Neutrophil (primary cell): ENCODE results near the gene BABAM2.

Experiments
- H3K27ac ChIP-seq: fragments of 200-600 bp; sonication (generic); 2 replicates; pipeline ENCODE4 v1.5.1; 2016; ENCODE audit warnings: mild to moderate bottlenecking, moderate library complexity
- H3K27me3 ChIP-seq: fragments of 200-600 bp; sonication (generic); 2 replicates; pipeline ENCODE4 v1.6.0; 2016; ENCODE audit warnings: mild to moderate bottlenecking
- H3K36me3 ChIP-seq: fragments of 200-600 bp; sonication (generic); 2 replicates; pipeline ENCODE4 v1.5.1; 2017
- H3K4me1 ChIP-seq, 2 experiments: fragments of 200-600 bp in 1 of 2; sonication (generic) in 1 of 2; 1 replicate in 1 of 2; 2 replicates in 1 of 2; pipeline versions ENCODE4 v1.5.1 to v1.6.1; 2013 to 2016; ENCODE audit warnings: low read depth in 1 of 2, low read length in 1 of 2, mild to moderate bottlenecking in 1 of 2, moderate library complexity in 1 of 2; ENCODE audit not compliant: control insufficient read depth in 1 of 2, insufficient read depth in 1 of 2
- H3K4me3 ChIP-seq, 2 experiments: fragments of 200-600 bp in 1 of 2; sonication (generic) in 1 of 2; 1 replicate in 1 of 2; 2 replicates in 1 of 2; pipeline ENCODE4 v1.5.1; 2013 to 2016; ENCODE audit warnings: low read depth in 1 of 2, low read length in 1 of 2, mild to moderate bottlenecking in 1 of 2, moderate library complexity in 1 of 2
- H3K9me3 ChIP-seq: fragments of 200-600 bp; sonication (generic); 2 replicates; pipeline ENCODE4 v1.5.1; 2016
- CTCF ChIP-seq: fragments of 200-600 bp; sonication (generic); IDR thresholded peaks from 2 replicates; pipeline ENCODE4 v1.5.1; 2016; ENCODE audit warnings: antibody characterized with exemption

Gene BABAM2

GRCh38 chr2:28276807-28277206 lies 386.3 kb downstream of the BABAM2 start:
- H3K27ac ChIP-seq: no peak overlapping the region
- H3K36me3 ChIP-seq: no peaks in the 10 kb centered on the region
- no peaks in the 10 kb centered on the region for H3K9me3 ChIP-seq
- no peaks in the 10 kb centered on the region for H3K27me3 ChIP-seq
- H3K4me1 ChIP-seq: peaks cover 8 to 9% of the 10 kb centered on the region in 2 experiments
- no peak overlapping the region for H3K4me3 ChIP-seq
- TF ChIP-seq CTCF: no peak

DNA sequence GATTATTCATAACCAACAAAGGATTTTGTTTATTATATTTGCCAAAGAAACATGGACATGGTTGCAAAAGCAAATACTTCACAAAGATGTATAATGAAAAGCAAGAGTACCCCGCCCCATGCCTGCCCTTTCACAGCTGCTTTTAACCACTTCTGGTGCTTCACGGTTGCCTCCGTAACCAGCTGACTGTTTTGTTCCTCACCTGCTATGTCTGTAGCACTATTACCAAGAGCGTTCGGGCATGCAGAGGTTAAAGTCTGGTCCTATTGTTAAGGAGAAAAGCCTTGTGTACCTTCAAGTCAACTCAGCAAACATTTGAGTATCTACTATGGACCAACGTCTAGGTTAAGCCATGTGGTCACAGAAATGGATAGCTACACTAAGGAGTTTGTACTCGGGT lies 386.9 kb downstream of the BABAM2 start:
- Histone ChIP-seq H3K27ac (no peak overlapping the region), H3K9me3 (no peaks in the 10 kb centered on the region), H3K36me3 (no peaks in the 10 kb centered on the region), H3K27me3 (no peaks in the 10 kb centered on the region), H3K4me1 (peaks cover 8 to 9% of the 10 kb centered on the region in 2 experiments), H3K4me3 (no peak overlapping the region)
- TF ChIP-seq CTCF: no peak

GRCh38 chr2:28279371-28279770 lies 388.8 kb downstream of the BABAM2 start:
- H3K36me3 ChIP-seq: no peaks in the 10 kb centered on the region

GRCh38 chr2:28280619-28281018 lies 390.1 kb downstream of the BABAM2 start:
- Histone ChIP-seq H3K9me3 (no peaks in the 10 kb centered on the region), H3K4me3 (no peak overlapping the region)
- TF ChIP-seq CTCF: no peak

More at GRCh38 chr2:28279371-28279770, 388.8 kb downstream of the BABAM2 start:
- TF ChIP-seq CTCF: no peak
- Histone ChIP-seq H3K9me3 (no peaks in the 10 kb centered on the region), H3K27ac (no peak overlapping the region), H3K4me3 (no peak overlapping the region), H3K27me3 (no peaks in the 10 kb centered on the region), H3K4me1 (peaks cover 8 to 9% of the 10 kb centered on the region in 2 experiments)

GRCh38 chr2:28281739-28282138 lies 391.2 kb downstream of the BABAM2 start:
- H3K4me1 ChIP-seq: no peaks in the 10 kb centered on the region
- no peak for TF ChIP-seq CTCF
- no peaks in the 10 kb centered on the region for H3K36me3 ChIP-seq
- no peaks in the 10 kb centered on the region for H3K27me3 ChIP-seq
- H3K4me3 ChIP-seq: no peak overlapping the region
- H3K27ac ChIP-seq: no peak overlapping the region
- H3K9me3 ChIP-seq: no peaks in the 10 kb centered on the region

More at GRCh38 chr2:28280619-28281018, 390.1 kb downstream of the BABAM2 start:
- Histone ChIP-seq H3K36me3 (no peaks in the 10 kb centered on the region), H3K4me1 (no peaks in the 10 kb centered on the region), H3K27ac (no peak overlapping the region), H3K27me3 (no peaks in the 10 kb centered on the region)

DNA sequence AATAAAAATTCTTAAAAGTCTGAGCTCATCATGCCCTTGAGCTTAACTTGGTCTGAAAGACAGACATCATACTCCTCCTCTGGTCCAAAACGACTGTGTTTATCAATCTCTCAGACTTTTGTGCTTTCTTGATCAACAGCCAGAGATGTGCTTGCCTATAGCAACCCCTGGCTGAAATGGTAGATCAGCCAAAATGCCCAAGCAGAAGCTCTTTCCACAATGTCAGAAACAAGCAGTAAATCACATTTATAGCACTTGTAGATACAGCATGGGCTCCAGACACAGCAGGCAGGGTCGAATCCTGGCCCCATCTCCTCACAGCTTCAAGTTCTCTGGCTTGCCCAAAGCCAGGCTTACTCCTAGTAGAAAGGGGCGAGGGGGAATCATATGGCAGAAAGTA lies 391.7 kb downstream of the BABAM2 start:
- no peak overlapping the region for H3K4me3 ChIP-seq
- H3K27me3 ChIP-seq: no peaks in the 10 kb centered on the region
- TF ChIP-seq CTCF: no peak
- no peaks in the 10 kb centered on the region for H3K4me1 ChIP-seq
- H3K36me3 ChIP-seq: no peaks in the 10 kb centered on the region
- no peak overlapping the region for H3K27ac ChIP-seq
- H3K9me3 ChIP-seq: no peaks in the 10 kb centered on the region
